B cell (primary cell): ENCODE results near the gene DAGLB. TPM values are rescaled to one million over a fixed set of nuclear protein-coding genes. Genes with fewer than 3 reads are reported as not detected.

Experiments used
- ATAC-seq: fragments of 200-7000 bp; cut with Tn5 transposase; one replicate; pipeline ENCODE4 v1.10.0; 2021; ENCODE audit warnings: low read depth, mild to moderate bottlenecking, moderate number of reproducible peaks, moderate library complexity
- CTCF ChIA-PET: fragments of 350-600 bp; sonication (Branson Sonifier 250); formaldehyde crosslinking; loops from one replicate; lab custom pipeline; 2021; ENCODE audit warnings: antibody characterized with exemption, inconsistent platforms; lab: Charles Lee
- POLR2A ChIA-PET: fragments of 350-600 bp; sonication (Branson Sonifier 250); formaldehyde crosslinking; loops from one replicate; lab custom pipeline; 2021; ENCODE audit warnings: antibody characterized with exemption; lab: Charles Lee
- DNase-seq: peaks from one replicate; pipeline ENCODE4 v3.0.0; 2013
- H2AFZ ChIP-seq: 2 replicates; pipeline ENCODE4 v1.6.1; 2012; ENCODE audit warnings: mild to moderate bottlenecking, low read depth, low read length; ENCODE audit not compliant: insufficient read depth, poor library complexity, severe bottlenecking
- H3K27ac ChIP-seq, 2 donors: 1 replicate in 1 of 2; 2 replicates in 1 of 2; pipeline ENCODE4 v1.5.1; 2012 to 2013; ENCODE audit warnings: low read length in 2 of 2, mild to moderate bottlenecking in 2 of 2, moderate library complexity in 1 of 2
- H3K27me3 ChIP-seq, 4 experiments: fragments of 200-600 bp in 1 of 4; sonication (generic) in 1 of 4; replicated peaks in 1 of 4; 1 replicate in 2 of 4; 2 replicates in 2 of 4; pipeline versions ENCODE4 v1.6.1 to v1.7.0; 2013 to 2016; ENCODE audit warnings: low read length in 3 of 4, mild to moderate bottlenecking in 2 of 4, mixed read lengths in 1 of 4, moderate library complexity in 1 of 4; ENCODE audit not compliant: insufficient read depth in 4 of 4, control insufficient read depth in 3 of 4; ENCODE audit errors: control extremely low read depth in 1 of 4
- H3K36me3 ChIP-seq, 2 experiments: replicated peaks in 1 of 2; 1 replicate in 1 of 2; 2 replicates in 1 of 2; pipeline versions ENCODE4 v1.6.1 to v1.7.1; 2013; ENCODE audit warnings: low read length in 1 of 2; ENCODE audit not compliant: insufficient read depth in 2 of 2, control insufficient read depth in 1 of 2; ENCODE audit errors: control extremely low read depth in 1 of 2, extremely low read depth in 1 of 2
- H3K4me1 ChIP-seq, 2 donors: fragments of 200-600 bp in 1 of 2; sonication (generic) in 1 of 2; 1 replicate in 1 of 2; 2 replicates in 1 of 2; pipeline versions ENCODE4 v1.5.1 to v1.6.1; 2013 to 2017; ENCODE audit warnings: low read length in 2 of 2; ENCODE audit not compliant: control insufficient read depth in 2 of 2, insufficient read depth in 2 of 2
- H3K4me2 ChIP-seq: replicated peaks from 2 replicates; pipeline ENCODE3; 2012; ENCODE audit warnings: mild to moderate bottlenecking, low read depth, low read length; ENCODE audit not compliant: poor library complexity, severe bottlenecking
- H3K4me3 ChIP-seq, 5 experiments: fragments of 200-600 bp in 1 of 5; sonication (generic) in 1 of 5; 1 replicate in 3 of 5; 2 replicates in 2 of 5; pipeline versions ENCODE4 v1.5.1 to v1.7.0; 2011 to 2016; ENCODE audit warnings: low read length in 4 of 5, mild to moderate bottlenecking in 4 of 5, low read depth in 2 of 5, control low read depth in 1 of 5, moderate library complexity in 1 of 5; ENCODE audit not compliant: insufficient read depth in 1 of 5; ENCODE audit errors: control extremely low read depth in 1 of 5, extremely low read depth in 1 of 5
- H3K79me2 ChIP-seq: fragments of 200-600 bp; sonication (generic); one replicate; pipeline ENCODE4 v1.6.0; 2016; ENCODE audit warnings: low read length; ENCODE audit not compliant: control insufficient read depth, insufficient read depth
- H3K9ac ChIP-seq: fragments of 200-600 bp; sonication (generic); 2 replicates; pipeline ENCODE4 v1.6.1; 2017; ENCODE audit warnings: mild to moderate bottlenecking, low read length, moderate library complexity
- H3K9me3 ChIP-seq, 3 donors: one replicate each; pipeline versions ENCODE4 v1.6.1 to v1.7.1; 2013; ENCODE audit warnings: low read length in 2 of 3; ENCODE audit not compliant: control insufficient read depth in 2 of 3, insufficient read depth in 1 of 3; ENCODE audit errors: control extremely low read depth in 1 of 3
- H4K20me1 ChIP-seq: 2 replicates; pipeline ENCODE4 v1.6.0; 2012; ENCODE audit warnings: mild to moderate bottlenecking, low read length; ENCODE audit not compliant: insufficient read depth, control insufficient read depth, poor library complexity, severe bottlenecking
- H3K27ac Mint-ChIP-seq: one replicate; pipeline ENCODE4 v1.8.0; 2021; ENCODE audit warnings: mixed read lengths
- H3K27me3 Mint-ChIP-seq: one replicate; pipeline ENCODE4 v1.8.0; 2021; ENCODE audit warnings: mixed read lengths
- H3K4me1 Mint-ChIP-seq: one replicate; pipeline ENCODE4 v1.8.0; 2021; ENCODE audit warnings: mixed read lengths
- H3K4me3 Mint-ChIP-seq: one replicate; pipeline ENCODE4 v1.8.0; 2021; ENCODE audit warnings: mixed read lengths
- H3K9me3 Mint-ChIP-seq: one replicate; pipeline ENCODE4 v1.8.0; 2022; ENCODE audit warnings: mixed read lengths; ENCODE audit not compliant: insufficient read depth
- CTCF ChIP-seq: fragments of 200-600 bp; IDR thresholded peaks from one replicate; pipeline ENCODE4 v1.8.0; 2022; ENCODE audit warnings: antibody characterized with exemption, mild to moderate bottlenecking
- EZH2 ChIP-seq: IDR thresholded peaks from 2 replicates; pipeline ENCODE4 v1.6.1; 2012; ENCODE audit warnings: borderline replicate concordance, low read depth, mild to moderate bottlenecking, moderate library complexity, low read length; ENCODE audit not compliant: insufficient read depth, poor library complexity, severe bottlenecking
- WGBS: methylation state at CpG from one replicate; pipeline ENCODE4 v1.1.5; 2013; ENCODE audit warnings: missing lambda C conversion rate; ENCODE audit not compliant: insufficient coverage; 5-methylcytosine and 5-hydroxymethylcytosine counted together
- intact Hi-C: fragments of 100-400 bp; cut with micrococcal nuclease; formaldehyde crosslinking; loops from one replicate; pipeline ENCODE4 v1.10.0; 2022
- polyA plus RNA-seq: library from polyadenylated mRNA; depleted of rRNA; stranded (reverse); fragments of >200 nt; gene quantifications from 2 replicates; pipeline ENCODE4 v1.2.3, GENCODE V29; 2012
- total RNA-seq, 2 donors: library from RNA; stranded (reverse); fragments of 120-200 nt in 1 of 2; gene quantifications; 1 replicate in 1 of 2; 2 replicates in 1 of 2; pipeline versions ENCODE4 v1.2.3 to v1.2.4, GENCODE V29; 2013 to 2022

The DAGLB gene
- total and polyA plus RNA-seq, 2 donors (not counting 1 experiment from before 2014, with no cell fraction given), result 25.2 to 29.6 TPM

GRCh38 chr7:6422926-6423632 lies 24.7 kb downstream of the DAGLB start:
- Histone ChIP-seq H3K27me3 (no peaks in the 10 kb centered on the region), H3K4me1 (no peaks in the 10 kb centered on the region), H3K4me2 (no peak overlapping the region), H3K4me3 (no peak overlapping the region), H3K9ac (no peak overlapping the region), H3K36me3 (peaks cover 4 to 40% of the 10 kb centered on the region in 2 experiments), H2AFZ (no peak overlapping the region), H3K79me2 (no peaks in the 10 kb centered on the region), H3K9me3 (no peaks in the 10 kb centered on the region), H4K20me1 (peaks cover 4% of the 10 kb centered on the region), H3K27ac (no peak overlapping the region)
- TF ChIP-seq CTCF, result no peak
- TF ChIP-seq EZH2, result no peak
- Mint-ChIP-seq H3K27me3 (no peaks in the 10 kb centered on the region), H3K9me3 (no peaks in the 10 kb centered on the region), H3K27ac (no peak overlapping the region), H3K4me1 (no peaks in the 10 kb centered on the region), H3K4me3 (no peak overlapping the region)
- WGBS, result 94% methylated on average over 18 of the region's 18 CpGs
- intact Hi-C loops, result no loop called here
- CTCF ChIA-PET, result no interaction called here
- POLR2A ChIA-PET, result interaction anchor here (0.6 kb wide), 1 partner anchor 40 kb away, joined by 11 read pairs; no protein-coding TSS in a partner anchor
- DNase-seq (no peak), ATAC-seq (no peak)

GRCh38 chr7:6422095-6422494 lies 25.7 kb downstream of the DAGLB start:
- ChIA-PET POLR2A (no interaction called here), CTCF (interaction anchor here (0.6 kb wide), 1 partner anchor 12 kb away, joined by 3 read pairs; no protein-coding TSS in a partner anchor)
- Mint-ChIP-seq H3K27me3 (no peaks in the 10 kb centered on the region), H3K27ac (no peak overlapping the region), H3K4me3 (no peak overlapping the region), H3K9me3 (no peaks in the 10 kb centered on the region), H3K4me1 (no peaks in the 10 kb centered on the region)
- peaks cover 4% of the 10 kb centered on the region for H4K20me1 ChIP-seq
- H3K9me3 ChIP-seq, result no peaks in the 10 kb centered on the region
- no peak for DNase-seq
- 98% methylated on average over 16 of the region's 16 CpGs for WGBS
- no peak overlapping the region for H3K9ac ChIP-seq
- H3K27me3 ChIP-seq, result no peaks in the 10 kb centered on the region
- no peak overlapping the region for H3K27ac ChIP-seq
- peaks cover 4 to 40% of the 10 kb centered on the region in 2 experiments for H3K36me3 ChIP-seq
- H2AFZ ChIP-seq, result no peak overlapping the region
- no peaks in the 10 kb centered on the region for H3K4me1 ChIP-seq
- H3K4me2 ChIP-seq, result no peak overlapping the region
- intact Hi-C loops, result no loop called here
- no peak for TF ChIP-seq CTCF
- no peaks in the 10 kb centered on the region for H3K79me2 ChIP-seq
- H3K4me3 ChIP-seq, result no peak overlapping the region
- ATAC-seq, result no peak
